B cell (primary cell): Measurements from ENCODE around the gene GTF3C4. TPM values are rescaled to one million over a fixed set of nuclear protein-coding genes. Genes with fewer than 3 reads are reported as not detected.

Source experiments
- ATAC-seq: fragments of 200-7000 bp; cut with Tn5 transposase; one replicate; pipeline ENCODE4 v1.10.0; 2021; ENCODE audit warnings: low read depth, mild to moderate bottlenecking, moderate number of reproducible peaks, moderate library complexity
- CTCF ChIA-PET: fragments of 350-600 bp; sonication (Branson Sonifier 250); formaldehyde crosslinking; loops from one replicate; lab custom pipeline; 2021; ENCODE audit warnings: antibody characterized with exemption, inconsistent platforms; lab: Charles Lee
- POLR2A ChIA-PET: fragments of 350-600 bp; sonication (Branson Sonifier 250); formaldehyde crosslinking; loops from one replicate; lab custom pipeline; 2021; ENCODE audit warnings: antibody characterized with exemption; lab: Charles Lee
- DNase-seq: peaks from one replicate; pipeline ENCODE4 v3.0.0; 2013
- H2AFZ ChIP-seq: 2 replicates; pipeline ENCODE4 v1.6.1; 2012; ENCODE audit warnings: mild to moderate bottlenecking, low read depth, low read length; ENCODE audit not compliant: insufficient read depth, poor library complexity, severe bottlenecking
- H3K27ac ChIP-seq, 2 donors: 1 replicate in 1 of 2; 2 replicates in 1 of 2; pipeline ENCODE4 v1.5.1; 2012 to 2013; ENCODE audit warnings: low read length in 2 of 2, mild to moderate bottlenecking in 2 of 2, moderate library complexity in 1 of 2
- H3K27me3 ChIP-seq, 4 experiments: fragments of 200-600 bp in 1 of 4; sonication (generic) in 1 of 4; replicated peaks in 1 of 4; 1 replicate in 2 of 4; 2 replicates in 2 of 4; pipeline versions ENCODE4 v1.6.1 to v1.7.0; 2013 to 2016; ENCODE audit warnings: low read length in 3 of 4, mild to moderate bottlenecking in 2 of 4, mixed read lengths in 1 of 4, moderate library complexity in 1 of 4; ENCODE audit not compliant: insufficient read depth in 4 of 4, control insufficient read depth in 3 of 4; ENCODE audit errors: control extremely low read depth in 1 of 4
- H3K36me3 ChIP-seq, 2 experiments: replicated peaks in 1 of 2; 1 replicate in 1 of 2; 2 replicates in 1 of 2; pipeline versions ENCODE4 v1.6.1 to v1.7.1; 2013; ENCODE audit warnings: low read length in 1 of 2; ENCODE audit not compliant: insufficient read depth in 2 of 2, control insufficient read depth in 1 of 2; ENCODE audit errors: control extremely low read depth in 1 of 2, extremely low read depth in 1 of 2
- H3K4me1 ChIP-seq, 2 donors: fragments of 200-600 bp in 1 of 2; sonication (generic) in 1 of 2; 1 replicate in 1 of 2; 2 replicates in 1 of 2; pipeline versions ENCODE4 v1.5.1 to v1.6.1; 2013 to 2017; ENCODE audit warnings: low read length in 2 of 2; ENCODE audit not compliant: control insufficient read depth in 2 of 2, insufficient read depth in 2 of 2
- H3K4me2 ChIP-seq: replicated peaks from 2 replicates; pipeline ENCODE3; 2012; ENCODE audit warnings: mild to moderate bottlenecking, low read depth, low read length; ENCODE audit not compliant: poor library complexity, severe bottlenecking
- H3K4me3 ChIP-seq, 5 experiments: fragments of 200-600 bp in 1 of 5; sonication (generic) in 1 of 5; 1 replicate in 3 of 5; 2 replicates in 2 of 5; pipeline versions ENCODE4 v1.5.1 to v1.7.0; 2011 to 2016; ENCODE audit warnings: low read length in 4 of 5, mild to moderate bottlenecking in 4 of 5, low read depth in 2 of 5, control low read depth in 1 of 5, moderate library complexity in 1 of 5; ENCODE audit not compliant: insufficient read depth in 1 of 5; ENCODE audit errors: control extremely low read depth in 1 of 5, extremely low read depth in 1 of 5
- H3K79me2 ChIP-seq: fragments of 200-600 bp; sonication (generic); one replicate; pipeline ENCODE4 v1.6.0; 2016; ENCODE audit warnings: low read length; ENCODE audit not compliant: control insufficient read depth, insufficient read depth
- H3K9ac ChIP-seq: fragments of 200-600 bp; sonication (generic); 2 replicates; pipeline ENCODE4 v1.6.1; 2017; ENCODE audit warnings: mild to moderate bottlenecking, low read length, moderate library complexity
- H3K9me3 ChIP-seq, 3 donors: one replicate each; pipeline versions ENCODE4 v1.6.1 to v1.7.1; 2013; ENCODE audit warnings: low read length in 2 of 3; ENCODE audit not compliant: control insufficient read depth in 2 of 3, insufficient read depth in 1 of 3; ENCODE audit errors: control extremely low read depth in 1 of 3
- H4K20me1 ChIP-seq: 2 replicates; pipeline ENCODE4 v1.6.0; 2012; ENCODE audit warnings: mild to moderate bottlenecking, low read length; ENCODE audit not compliant: insufficient read depth, control insufficient read depth, poor library complexity, severe bottlenecking
- H3K27ac Mint-ChIP-seq: one replicate; pipeline ENCODE4 v1.8.0; 2021; ENCODE audit warnings: mixed read lengths
- H3K27me3 Mint-ChIP-seq: one replicate; pipeline ENCODE4 v1.8.0; 2021; ENCODE audit warnings: mixed read lengths
- H3K4me1 Mint-ChIP-seq: one replicate; pipeline ENCODE4 v1.8.0; 2021; ENCODE audit warnings: mixed read lengths
- H3K4me3 Mint-ChIP-seq: one replicate; pipeline ENCODE4 v1.8.0; 2021; ENCODE audit warnings: mixed read lengths
- H3K9me3 Mint-ChIP-seq: one replicate; pipeline ENCODE4 v1.8.0; 2022; ENCODE audit warnings: mixed read lengths; ENCODE audit not compliant: insufficient read depth
- EZH2 ChIP-seq: IDR thresholded peaks from 2 replicates; pipeline ENCODE4 v1.6.1; 2012; ENCODE audit warnings: borderline replicate concordance, low read depth, mild to moderate bottlenecking, moderate library complexity, low read length; ENCODE audit not compliant: insufficient read depth, poor library complexity, severe bottlenecking
- WGBS: methylation state at CpG from one replicate; pipeline ENCODE4 v1.1.5; 2013; ENCODE audit warnings: missing lambda C conversion rate; ENCODE audit not compliant: insufficient coverage; 5-methylcytosine and 5-hydroxymethylcytosine counted together
- intact Hi-C: fragments of 100-400 bp; cut with micrococcal nuclease; formaldehyde crosslinking; loops from one replicate; pipeline ENCODE4 v1.10.0; 2022
- polyA plus RNA-seq: library from polyadenylated mRNA; depleted of rRNA; stranded (reverse); fragments of >200 nt; gene quantifications from 2 replicates; pipeline ENCODE4 v1.2.3, GENCODE V29; 2012
- total RNA-seq, 2 donors: library from RNA; stranded (reverse); fragments of 120-200 nt in 1 of 2; gene quantifications; 1 replicate in 1 of 2; 2 replicates in 1 of 2; pipeline versions ENCODE4 v1.2.3 to v1.2.4, GENCODE V29; 2013 to 2022
- TF ChIP-seq, protein P1 (sequence below): fragments of 200-600 bp; IDR thresholded peaks from one replicate; pipeline ENCODE4 v1.8.0; 2022; ENCODE audit warnings: antibody characterized with exemption, mild to moderate bottlenecking

GTF3C4 gene
- total and polyA plus RNA-seq, 2 donors (not counting 1 experiment from before 2014, with no cell fraction given) = 1.5 to 17.0 TPM

DNA sequence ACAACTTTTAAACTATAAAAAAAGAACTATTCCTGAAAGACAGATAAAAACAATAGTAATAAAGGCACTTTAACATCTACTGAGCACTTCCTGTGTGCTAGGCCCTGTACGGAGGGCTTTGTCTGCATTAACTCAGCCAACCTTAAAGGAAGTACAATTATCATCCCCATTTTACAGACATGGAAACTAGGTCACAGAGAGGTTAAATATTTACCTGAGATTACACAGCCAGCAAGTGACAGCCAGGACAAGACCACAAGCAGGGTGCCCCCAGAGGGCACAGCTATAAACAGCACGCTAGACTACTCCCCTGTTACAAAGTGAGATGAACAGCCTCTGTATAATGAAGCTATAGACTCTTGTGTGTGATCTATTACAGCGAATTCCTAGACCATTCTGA lies 26.0 kb upstream of the GTF3C4 start:
- Histone ChIP-seq H3K4me1 (no peaks in the 10 kb centered on the region), H3K4me3 (no peak overlapping the region), H3K9me3 (no peaks in the 10 kb centered on the region), H2AFZ (no peak overlapping the region), H3K4me2 (no peak overlapping the region), H3K36me3 (peaks cover 15 to 92% of the 10 kb centered on the region in 2 experiments), H3K27ac (no peak overlapping the region), H3K9ac (no peak overlapping the region), H3K27me3 (no peaks in the 10 kb centered on the region), H3K79me2 (peaks cover 5% of the 10 kb centered on the region), H4K20me1 (no peaks in the 10 kb centered on the region)
- no peak for DNase-seq
- Mint-ChIP-seq H3K27me3 (no peaks in the 10 kb centered on the region), H3K27ac (no peak overlapping the region), H3K4me1 (no peaks in the 10 kb centered on the region), H3K4me3 (no peak overlapping the region), H3K9me3 (no peaks in the 10 kb centered on the region)
- intact Hi-C loops = no loop called here
- TF ChIP-seq, protein P1, sequence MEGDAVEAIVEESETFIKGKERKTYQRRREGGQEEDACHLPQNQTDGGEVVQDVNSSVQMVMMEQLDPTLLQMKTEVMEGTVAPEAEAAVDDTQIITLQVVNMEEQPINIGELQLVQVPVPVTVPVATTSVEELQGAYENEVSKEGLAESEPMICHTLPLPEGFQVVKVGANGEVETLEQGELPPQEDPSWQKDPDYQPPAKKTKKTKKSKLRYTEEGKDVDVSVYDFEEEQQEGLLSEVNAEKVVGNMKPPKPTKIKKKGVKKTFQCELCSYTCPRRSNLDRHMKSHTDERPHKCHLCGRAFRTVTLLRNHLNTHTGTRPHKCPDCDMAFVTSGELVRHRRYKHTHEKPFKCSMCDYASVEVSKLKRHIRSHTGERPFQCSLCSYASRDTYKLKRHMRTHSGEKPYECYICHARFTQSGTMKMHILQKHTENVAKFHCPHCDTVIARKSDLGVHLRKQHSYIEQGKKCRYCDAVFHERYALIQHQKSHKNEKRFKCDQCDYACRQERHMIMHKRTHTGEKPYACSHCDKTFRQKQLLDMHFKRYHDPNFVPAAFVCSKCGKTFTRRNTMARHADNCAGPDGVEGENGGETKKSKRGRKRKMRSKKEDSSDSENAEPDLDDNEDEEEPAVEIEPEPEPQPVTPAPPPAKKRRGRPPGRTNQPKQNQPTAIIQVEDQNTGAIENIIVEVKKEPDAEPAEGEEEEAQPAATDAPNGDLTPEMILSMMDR = no peak
- TF ChIP-seq EZH2 = no peak
- POLR2A ChIA-PET = no interaction called here
- ATAC-seq = no peak
- WGBS = 100% methylated on average over 1 of the region's 3 CpGs
- CTCF ChIA-PET = no interaction called here

DNA sequence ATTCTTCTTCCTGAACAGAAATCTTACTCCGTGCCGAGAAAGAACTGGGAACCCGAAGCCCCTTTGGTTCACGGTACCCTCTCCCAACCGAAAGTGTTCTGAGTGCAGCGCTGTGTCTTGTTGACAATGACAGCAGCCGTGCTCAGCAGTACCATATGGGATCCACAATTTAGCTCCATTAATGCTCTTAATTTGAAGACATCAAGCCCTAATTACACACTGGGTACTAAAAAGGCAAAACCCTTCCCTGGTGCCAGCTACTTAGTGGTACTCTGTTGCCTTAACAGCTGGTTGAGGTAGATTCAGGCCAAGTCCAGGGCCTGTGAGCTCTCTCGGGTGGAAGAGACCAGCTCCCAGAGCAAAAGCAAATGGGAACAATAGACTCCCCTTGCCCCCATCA lies 25.0 kb upstream of the GTF3C4 start:
- H3K4me1 Mint-ChIP-seq = no peaks in the 10 kb centered on the region
- H3K36me3 ChIP-seq = peaks cover 15 to 95% of the 10 kb centered on the region in 2 experiments
- ChIA-PET POLR2A (no interaction called here), CTCF (no interaction called here)
- intact Hi-C loops = no loop called here
- no peak overlapping the region for H2AFZ ChIP-seq
- DNase-seq (no peak), ATAC-seq (no peak)
- H3K4me3 ChIP-seq = no peak overlapping the region
- H4K20me1 ChIP-seq = no peaks in the 10 kb centered on the region
- no peak overlapping the region for H3K4me3 Mint-ChIP-seq
- no peak overlapping the region for H3K27ac ChIP-seq
- H3K79me2 ChIP-seq = peaks cover 5% of the 10 kb centered on the region
- H3K4me1 ChIP-seq = no peaks in the 10 kb centered on the region
- no peaks in the 10 kb centered on the region for H3K27me3 ChIP-seq
- no peaks in the 10 kb centered on the region for H3K9me3 Mint-ChIP-seq
- H3K27me3 Mint-ChIP-seq = no peaks in the 10 kb centered on the region
- no peaks in the 10 kb centered on the region for H3K9me3 ChIP-seq
- 96% methylated on average over 8 of the region's 8 CpGs for WGBS
- H3K27ac Mint-ChIP-seq = no peak overlapping the region
- no peak overlapping the region for H3K4me2 ChIP-seq
- TF ChIP-seq, protein P1 = no peak
- no peak for TF ChIP-seq EZH2
- H3K9ac ChIP-seq = no peak overlapping the region
